HEK293 (cell line): Measurements from ENCODE around the gene SLC52A3.

Experiments
- CTCF ChIA-PET: fragments of 350-600 bp; formaldehyde crosslinking; extraction: SDS; loops from one replicate; lab custom pipeline; 2021; ENCODE audit warnings: antibody characterized with exemption; lab: Yijun Ruan, JAX
- POLR2A ChIA-PET: fragments of 300-600 bp; formaldehyde crosslinking; extraction: SDS; loops from one replicate; lab custom pipeline; 2020; ENCODE audit warnings: antibody characterized with exemption, inconsistent platforms; lab: Yijun Ruan, JAX
- H3K27ac ChIP-seq: fragments of 200-500 bp; sonication (Bioruptor generic); 2 replicates; pipeline ENCODE4 v1.5.1; 2014; ENCODE audit warnings: low read depth, low read length, control low read depth, inconsistent platforms; ENCODE audit errors: extremely low read depth
- H3K36me3 ChIP-seq, 2 experiments: fragments of 200-500 bp in 1 of 2; sonication (Bioruptor generic) in 1 of 2; 1 replicate in 1 of 2; 2 replicates in 1 of 2; pipeline ENCODE4 v1.5.1; 2014 to 2017; ENCODE audit warnings: inconsistent platforms in 2 of 2, low read length in 2 of 2; ENCODE audit not compliant: control insufficient read depth in 2 of 2, insufficient read depth in 1 of 2
- H3K4me1 ChIP-seq: fragments of 200-500 bp; sonication (Bioruptor generic); 2 replicates; pipeline ENCODE4 v1.5.1; 2014; ENCODE audit warnings: mild to moderate bottlenecking, low read length, inconsistent platforms; ENCODE audit not compliant: control insufficient read depth, insufficient read depth
- H3K4me3 ChIP-seq: 2 replicates; pipeline ENCODE4 v1.5.1; 2011; ENCODE audit warnings: low read depth, mild to moderate bottlenecking, control low read depth, low read length, moderate library complexity
- H3K9me3 ChIP-seq: fragments of 200-500 bp; sonication (Bioruptor generic); 2 replicates; pipeline ENCODE4 v1.5.1; 2014; ENCODE audit warnings: low read depth, low read length, inconsistent platforms; ENCODE audit not compliant: control insufficient read depth, insufficient read depth
- GLIS1 ChIP-seq: fragments of 450-650 bp; formaldehyde crosslinking; IDR thresholded peaks from 2 replicates; pipeline ENCODE4 v1.5.1; 2016; ENCODE audit warnings: missing biosample characterization, missing genetic modification characterization
- IKZF3 ChIP-seq: fragments of 450-650 bp; IDR thresholded peaks from 2 replicates; pipeline ENCODE4 v1.5.0; 2018; ENCODE audit warnings: missing biosample characterization, mild to moderate bottlenecking, missing genetic modification characterization, moderate library complexity
- SCRT2 ChIP-seq: fragments of 450-650 bp; formaldehyde crosslinking; IDR thresholded peaks from 2 replicates; pipeline ENCODE4 v1.5.1; 2016; ENCODE audit warnings: missing biosample characterization, missing genetic modification characterization
- WT1 ChIP-seq: fragments of 450-650 bp; formaldehyde crosslinking; IDR thresholded peaks from 2 replicates; pipeline ENCODE4 v1.5.1; 2016; ENCODE audit warnings: missing biosample characterization, missing genetic modification characterization
- ZBTB21 ChIP-seq: fragments of 450-650 bp; formaldehyde crosslinking; IDR thresholded peaks from 2 replicates; pipeline ENCODE4 v1.5.1; 2017; ENCODE audit warnings: missing biosample characterization, missing genetic modification characterization
- ZFHX2 ChIP-seq: fragments of 450-650 bp; formaldehyde crosslinking; conservative IDR thresholded peaks from 2 replicates; pipeline ENCODE4 v1.5.1; 2016; ENCODE audit warnings: missing biosample characterization, missing genetic modification characterization
- ZIC2 ChIP-seq: fragments of 450-650 bp; formaldehyde crosslinking; IDR thresholded peaks from 2 replicates; pipeline ENCODE4 v1.5.1; 2016; ENCODE audit warnings: missing biosample characterization, missing genetic modification characterization
- ZNF146 ChIP-seq: fragments of 450-650 bp; formaldehyde crosslinking; IDR thresholded peaks from 2 replicates; pipeline ENCODE4 v1.5.1; 2016; ENCODE audit warnings: missing biosample characterization, missing genetic modification characterization
- ZNF155 ChIP-seq: fragments of 450-650 bp; formaldehyde crosslinking; IDR thresholded peaks from 2 replicates; pipeline ENCODE4 v1.5.1; 2016; ENCODE audit warnings: missing biosample characterization, missing genetic modification characterization
- ZNF157 ChIP-seq: fragments of 450-650 bp; formaldehyde crosslinking; IDR thresholded peaks from 2 replicates; pipeline ENCODE4 v1.5.1; 2016; ENCODE audit warnings: missing biosample characterization, missing genetic modification characterization
- ZNF184 ChIP-seq: fragments of 450-650 bp; IDR thresholded peaks from 2 replicates; pipeline ENCODE4 v1.5.1; 2018; ENCODE audit warnings: missing biosample characterization, mild to moderate bottlenecking, missing genetic modification characterization
- ZNF266 ChIP-seq: fragments of 450-650 bp; formaldehyde crosslinking; IDR thresholded peaks from 2 replicates; pipeline ENCODE4 v1.5.1; 2016; ENCODE audit warnings: missing biosample characterization, missing genetic modification characterization, low read depth
- ZNF501 ChIP-seq: fragments of 450-650 bp; formaldehyde crosslinking; IDR thresholded peaks from 2 replicates; pipeline ENCODE4 v1.5.1; 2016; ENCODE audit warnings: missing biosample characterization, missing genetic modification characterization
- ZNF510 ChIP-seq: fragments of 450-650 bp; formaldehyde crosslinking; IDR thresholded peaks from 2 replicates; pipeline ENCODE4 v1.5.1; 2018; ENCODE audit warnings: mild to moderate bottlenecking, missing genetic modification characterization, missing biosample characterization; ENCODE audit not compliant: insufficient replicate concordance
- ZNF585B ChIP-seq: fragments of 450-650 bp; formaldehyde crosslinking; IDR thresholded peaks from 2 replicates; pipeline ENCODE4 v1.5.1; 2016; ENCODE audit warnings: missing biosample characterization, missing genetic modification characterization
- ZNF596 ChIP-seq: fragments of 450-650 bp; IDR thresholded peaks from 2 replicates; pipeline ENCODE4 v1.5.0; 2018; ENCODE audit warnings: missing biosample characterization, mild to moderate bottlenecking, missing genetic modification characterization, moderate library complexity
- ZNF610 ChIP-seq: fragments of 450-650 bp; formaldehyde crosslinking; IDR thresholded peaks from 2 replicates; pipeline ENCODE4 v1.5.1; 2016; ENCODE audit warnings: missing biosample characterization, missing genetic modification characterization, borderline replicate concordance
- TF ChIP-seq, protein P1 (sequence below): fragments of 450-650 bp; formaldehyde crosslinking; IDR thresholded peaks from 2 replicates; pipeline ENCODE4 v1.5.1; 2016; ENCODE audit warnings: missing biosample characterization, missing genetic modification characterization
- TF ChIP-seq, protein P2 (sequence below): fragments of 450-650 bp; formaldehyde crosslinking; IDR thresholded peaks from 2 replicates; pipeline ENCODE4 v1.5.1; 2016; ENCODE audit warnings: missing biosample characterization, missing genetic modification characterization
- TF ChIP-seq, protein P3 (sequence below): fragments of 450-650 bp; formaldehyde crosslinking; IDR thresholded peaks from 2 replicates; pipeline ENCODE4 v1.5.1; 2016; ENCODE audit warnings: missing biosample characterization, missing genetic modification characterization

The SLC52A3 gene

DNA sequence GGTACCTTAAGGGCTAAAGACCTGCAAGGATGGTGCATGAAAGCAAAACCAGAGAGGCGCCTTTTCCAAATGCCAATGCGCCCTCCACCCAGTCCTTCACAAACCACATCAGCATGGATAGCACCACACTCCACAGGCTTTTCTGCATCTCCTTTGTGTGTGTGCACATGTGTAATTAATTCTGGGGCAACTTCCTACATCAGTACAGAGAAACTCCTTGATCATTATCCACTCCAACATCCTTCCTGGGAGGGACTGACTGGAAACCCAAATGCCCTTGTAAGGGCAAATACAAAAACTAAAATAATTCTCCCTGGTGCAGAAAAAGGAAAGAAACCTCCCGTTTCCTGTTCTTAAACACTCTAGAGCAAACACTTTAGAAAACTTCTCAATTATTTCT, 10.8 kb downstream of the SLC52A3 start:
- no peaks in the 10 kb centered on the region for H3K9me3 ChIP-seq
- no peak overlapping the region for H3K4me3 ChIP-seq
- ChIA-PET CTCF (interaction anchor here (0.6 to 1.3 kb wide), 2 partner anchors 17 to 25 kb away, joined by 4 to 7 read pairs; no protein-coding TSS in a partner anchor), POLR2A (no interaction called here)
- TF ChIP-seq ZNF266 (tag by site-specific recombination) = no peak
- no peak for TF ChIP-seq ZNF585B
- no peak for TF ChIP-seq GLIS1
- no peaks in the 10 kb centered on the region for H3K36me3 ChIP-seq
- no peak overlapping the region for H3K27ac ChIP-seq
- H3K4me1 ChIP-seq = no peaks in the 10 kb centered on the region

DNA sequence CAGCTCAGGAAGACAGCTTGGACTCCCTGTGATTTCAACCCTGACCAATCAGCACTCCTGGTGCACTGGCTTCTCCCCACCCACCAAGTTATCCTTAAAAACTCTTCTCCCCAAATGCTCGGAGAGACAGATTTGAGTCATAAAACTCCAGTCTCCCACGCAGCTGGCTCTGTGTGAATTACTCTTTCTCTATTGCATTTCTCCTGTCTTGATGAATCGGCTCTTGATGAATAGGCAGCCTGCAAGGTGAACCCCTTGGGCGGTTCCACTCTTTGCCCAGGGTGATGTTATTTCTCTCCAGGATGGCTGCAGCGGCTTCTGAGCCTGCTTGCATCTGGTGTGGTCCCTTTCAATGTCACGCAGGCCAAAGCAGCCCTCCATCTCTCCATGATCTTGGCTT, 12.4 kb downstream of the SLC52A3 start:
- TF ChIP-seq ZFHX2 (tag by site-specific recombination) (peak; percentile 33; the same call in 1 of the 2 replicates), ZIC2 (tag by site-specific recombination) (no peak)
- Histone ChIP-seq H3K36me3 (no peaks in the 10 kb centered on the region), H3K4me3 (no peak overlapping the region), H3K9me3 (no peaks in the 10 kb centered on the region), H3K27ac (no peak overlapping the region), H3K4me1 (no peaks in the 10 kb centered on the region)
- ChIA-PET CTCF (interaction anchor here (0.7 kb wide), 1 partner anchor 201 kb away, joined by 3 read pairs; no protein-coding TSS in a partner anchor), POLR2A (no interaction called here)

DNA sequence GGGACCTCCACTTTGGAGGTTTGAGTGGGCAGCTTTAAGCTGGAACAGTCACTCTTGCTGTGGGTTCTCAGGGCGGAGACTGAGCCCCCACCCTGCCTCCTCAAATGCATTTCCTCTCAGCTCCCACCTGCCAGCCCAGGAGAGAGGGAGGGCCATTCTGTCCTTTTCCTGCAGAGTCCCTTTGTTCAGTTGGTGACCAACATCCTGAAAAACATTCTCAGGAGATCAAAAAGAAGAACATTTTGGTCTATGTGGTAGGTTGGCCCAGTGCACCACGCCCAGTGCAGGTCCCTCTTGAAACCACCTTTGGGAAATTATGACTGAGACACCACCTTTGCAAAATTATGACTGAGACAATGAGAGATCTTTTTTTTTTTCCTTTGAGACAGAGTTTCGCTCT, 13.4 kb downstream of the SLC52A3 start:
- CTCF ChIA-PET = interaction anchor here (0.6 to 2.2 kb wide), 3 partner anchors 88 to 618 kb away, joined by 3 to 5 read pairs (median 3); no protein-coding TSS in a partner anchor
- H3K27ac ChIP-seq = no peak overlapping the region

DNA sequence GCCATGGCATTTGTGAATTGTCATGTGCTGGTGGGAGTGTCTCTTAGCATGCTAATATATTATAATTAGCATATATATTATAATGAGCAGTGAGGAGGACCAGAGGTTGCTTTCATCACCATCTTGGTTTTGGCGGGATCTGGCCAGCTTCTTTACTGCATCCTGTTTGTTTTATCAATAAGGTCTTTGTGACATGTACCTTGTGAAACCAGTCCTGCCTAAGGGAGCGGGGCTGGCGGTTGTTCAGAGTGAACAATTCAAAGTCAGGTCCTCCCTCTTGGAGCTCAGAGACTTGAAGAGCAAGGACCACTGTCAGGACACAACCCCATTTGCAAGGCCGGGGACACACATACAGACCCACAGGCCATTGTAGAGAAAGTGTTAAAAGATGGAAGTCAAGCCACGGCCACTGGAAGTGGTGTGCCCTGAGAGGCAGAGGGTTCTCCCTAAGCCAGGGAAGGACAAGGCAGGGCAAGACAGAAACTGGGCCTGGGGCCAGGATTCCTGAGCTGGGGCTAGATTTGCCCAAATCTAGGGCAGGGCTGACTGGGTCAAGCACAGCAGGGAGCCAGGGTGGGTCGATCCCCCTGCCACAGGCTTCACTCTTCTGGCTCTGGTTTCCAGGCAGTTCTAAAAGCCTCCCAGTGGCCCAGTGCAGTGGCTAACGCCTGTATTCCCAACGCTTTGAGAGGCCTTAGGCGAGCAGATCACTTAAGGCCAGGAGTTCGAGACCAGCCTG, 14.2 kb downstream of the SLC52A3 start:
- no peaks in the 10 kb centered on the region for H3K4me1 ChIP-seq
- H3K9me3 ChIP-seq = no peaks in the 10 kb centered on the region
- POLR2A ChIA-PET = no interaction called here
- no peaks in the 10 kb centered on the region for H3K36me3 ChIP-seq
- TF ChIP-seq IKZF3 (tag by site-specific recombination) (no peak), ZNF610 (tag by site-specific recombination) (no peak), ZNF146 (tag by site-specific recombination) (no peak), SCRT2 (no peak), WT1 (tag by site-specific recombination) (no peak), ZNF501 (tag by site-specific recombination) (no peak)
- CTCF ChIA-PET = interaction anchor here (2.0 to 2.2 kb wide), 2 partner anchors 15 to 87 kb away, joined by 5 to 6 read pairs; no protein-coding TSS in a partner anchor
- no peak overlapping the region for H3K4me3 ChIP-seq
- H3K27ac ChIP-seq = no peak overlapping the region

More for the DNA sequence above, 13.4 kb downstream of the SLC52A3 start:
- no peak overlapping the region for H3K4me3 ChIP-seq
- H3K9me3 ChIP-seq = no peaks in the 10 kb centered on the region
- TF ChIP-seq, protein P1, sequence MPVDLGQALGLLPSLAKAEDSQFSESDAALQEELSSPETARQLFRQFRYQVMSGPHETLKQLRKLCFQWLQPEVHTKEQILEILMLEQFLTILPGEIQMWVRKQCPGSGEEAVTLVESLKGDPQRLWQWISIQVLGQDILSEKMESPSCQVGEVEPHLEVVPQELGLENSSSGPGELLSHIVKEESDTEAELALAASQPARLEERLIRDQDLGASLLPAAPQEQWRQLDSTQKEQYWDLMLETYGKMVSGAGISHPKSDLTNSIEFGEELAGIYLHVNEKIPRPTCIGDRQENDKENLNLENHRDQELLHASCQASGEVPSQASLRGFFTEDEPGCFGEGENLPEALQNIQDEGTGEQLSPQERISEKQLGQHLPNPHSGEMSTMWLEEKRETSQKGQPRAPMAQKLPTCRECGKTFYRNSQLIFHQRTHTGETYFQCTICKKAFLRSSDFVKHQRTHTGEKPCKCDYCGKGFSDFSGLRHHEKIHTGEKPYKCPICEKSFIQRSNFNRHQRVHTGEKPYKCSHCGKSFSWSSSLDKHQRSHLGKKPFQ (tag by site-specific recombination) = no peak
- TF ChIP-seq ZNF157 (tag by site-specific recombination) (no peak), ZNF155 (tag by site-specific recombination) (no peak), ZNF184 (tag by site-specific recombination) (no peak), ZNF596 (tag by site-specific recombination) (no peak), ZBTB21 (tag by site-specific recombination) (no peak), ZNF510 (tag by site-specific recombination) (no peak)
- TF ChIP-seq, protein P2, sequence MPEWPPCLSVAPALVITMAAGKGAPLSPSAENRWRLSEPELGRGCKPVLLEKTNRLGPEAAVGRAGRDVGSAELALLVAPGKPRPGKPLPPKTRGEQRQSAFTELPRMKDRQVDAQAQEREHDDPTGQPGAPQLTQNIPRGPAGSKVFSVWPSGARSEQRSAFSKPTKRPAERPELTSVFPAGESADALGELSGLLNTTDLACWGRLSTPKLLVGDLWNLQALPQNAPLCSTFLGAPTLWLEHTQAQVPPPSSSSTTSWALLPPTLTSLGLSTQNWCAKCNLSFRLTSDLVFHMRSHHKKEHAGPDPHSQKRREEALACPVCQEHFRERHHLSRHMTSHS (tag by site-specific recombination) = no peak
- TF ChIP-seq, protein P3, sequence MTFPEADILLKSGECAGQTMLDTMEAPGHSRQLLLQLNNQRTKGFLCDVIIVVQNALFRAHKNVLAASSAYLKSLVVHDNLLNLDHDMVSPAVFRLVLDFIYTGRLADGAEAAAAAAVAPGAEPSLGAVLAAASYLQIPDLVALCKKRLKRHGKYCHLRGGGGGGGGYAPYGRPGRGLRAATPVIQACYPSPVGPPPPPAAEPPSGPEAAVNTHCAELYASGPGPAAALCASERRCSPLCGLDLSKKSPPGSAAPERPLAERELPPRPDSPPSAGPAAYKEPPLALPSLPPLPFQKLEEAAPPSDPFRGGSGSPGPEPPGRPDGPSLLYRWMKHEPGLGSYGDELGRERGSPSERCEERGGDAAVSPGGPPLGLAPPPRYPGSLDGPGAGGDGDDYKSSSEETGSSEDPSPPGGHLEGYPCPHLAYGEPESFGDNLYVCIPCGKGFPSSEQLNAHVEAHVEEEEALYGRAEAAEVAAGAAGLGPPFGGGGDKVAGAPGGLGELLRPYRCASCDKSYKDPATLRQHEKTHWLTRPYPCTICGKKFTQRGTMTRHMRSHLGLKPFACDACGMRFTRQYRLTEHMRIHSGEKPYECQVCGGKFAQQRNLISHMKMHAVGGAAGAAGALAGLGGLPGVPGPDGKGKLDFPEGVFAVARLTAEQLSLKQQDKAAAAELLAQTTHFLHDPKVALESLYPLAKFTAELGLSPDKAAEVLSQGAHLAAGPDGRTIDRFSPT (tag by site-specific recombination) = no peak
- H3K36me3 ChIP-seq = no peaks in the 10 kb centered on the region
- H3K4me1 ChIP-seq = no peaks in the 10 kb centered on the region
- POLR2A ChIA-PET = no interaction called here
